ENCODE measurements around the gene LPAR5. TPM values are rescaled to one million over a fixed set of nuclear protein-coding genes. Genes with fewer than 3 reads are reported as not detected.
A peak's percentile ranks its signal among the peaks of the same experiment; 100 is the strongest.

The LPAR5 gene
- total RNA-seq, 2 donors from 2014 or later: 2.9 to 8.1 TPM

DNA sequence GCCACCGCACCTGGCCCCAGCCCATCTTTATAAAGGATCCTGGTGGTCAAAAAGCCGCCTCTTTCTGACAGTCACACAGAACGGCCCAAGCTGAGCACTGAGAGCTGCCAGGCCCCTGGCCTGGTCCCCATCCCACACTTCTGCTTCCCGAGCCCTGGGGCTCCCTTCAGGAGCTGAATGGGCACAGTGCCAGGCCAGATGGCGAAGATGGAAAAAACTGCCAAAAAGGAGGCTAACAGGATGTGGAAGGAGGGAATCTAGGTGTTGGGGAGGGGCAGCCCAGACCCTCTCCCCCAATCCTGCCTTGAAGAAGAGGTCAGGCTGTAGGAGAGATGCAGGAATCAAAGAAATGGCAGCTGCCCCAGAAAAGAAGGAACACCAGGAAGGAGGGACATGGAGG is 5.0 kb downstream of the LPAR5 start:
- Mint-ChIP-seq H3K4me1 (peaks cover 35% of the 10 kb centered on the region), H3K36me3 (ENCODE audit: low read depth) (no peaks in the 10 kb centered on the region), H3K4me3 (peak overlapping the region; percentile 91), H3K27me3 (no peaks in the 10 kb centered on the region), H3K27ac (peak overlapping the region; percentile 47)
- ATAC-seq (no peak), DNase-seq (no peak)
- H3K9me3 ChIP-seq (ENCODE audit: control insufficient read depth, low read length, poor library complexity, severe bottlenecking): no peaks in the 10 kb centered on the region

GRCh38 chr12:6627616-6628015 is 8.1 kb downstream of the LPAR5 start:
- Mint-ChIP-seq H3K27me3 (no peaks in the 10 kb centered on the region), H3K27ac (peak overlapping the region; percentile 95), H3K4me3 (peak overlapping the region; percentile 93), H3K36me3 (ENCODE audit: low read depth) (no peaks in the 10 kb centered on the region), H3K4me1 (peaks cover 27% of the 10 kb centered on the region)
- DNase-seq: peak in 1 of 3 donors; percentile 39
- no peaks in the 10 kb centered on the region for H3K9me3 ChIP-seq (ENCODE audit: control insufficient read depth, low read length, poor library complexity, severe bottlenecking)
- ATAC-seq: peak; percentile 87

DNA sequence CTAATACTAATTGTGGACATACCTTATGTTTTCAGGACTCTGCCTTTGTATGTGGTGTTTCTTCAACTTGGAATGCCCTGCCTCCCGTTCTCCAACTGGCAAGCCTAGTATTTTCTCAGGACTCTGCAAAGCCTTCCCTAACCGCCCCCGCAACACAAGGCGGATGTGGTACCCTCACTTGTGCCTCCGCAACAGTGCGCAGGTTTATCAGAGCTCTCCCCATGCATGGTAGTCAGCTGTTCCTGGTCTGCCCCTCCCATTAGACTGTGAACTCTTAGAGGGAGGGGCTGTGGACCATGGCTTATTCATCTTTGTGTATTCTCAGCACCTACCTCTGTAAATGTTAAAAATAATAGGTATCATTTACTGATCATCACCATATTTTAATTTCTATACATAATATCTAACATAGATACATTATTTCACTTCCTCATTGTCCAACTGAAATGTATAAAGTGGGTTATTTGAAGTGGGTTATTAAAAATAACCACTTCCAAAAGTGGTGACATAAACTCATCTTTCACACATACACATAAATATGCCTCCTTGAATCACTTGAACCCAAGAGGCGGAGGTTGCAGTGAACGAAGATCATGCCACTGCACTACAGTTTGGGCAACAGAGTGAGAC is 9.0 kb downstream of the LPAR5 start:
- no peaks in the 10 kb centered on the region for H3K27me3 Mint-ChIP-seq
- DNase-seq (no peak), ATAC-seq (peak; percentile 26)

GRCh38 chr12:6620885-6621274 is 14.9 kb downstream of the LPAR5 start:
- H3K27me3 Mint-ChIP-seq: no peaks in the 10 kb centered on the region
- H3K4me1 Mint-ChIP-seq: peaks cover 16% of the 10 kb centered on the region
- no peak overlapping the region for H3K27ac Mint-ChIP-seq
- peak overlapping the region; percentile 77 for H3K4me3 Mint-ChIP-seq
- no peaks in the 10 kb centered on the region for H3K9me3 ChIP-seq (ENCODE audit: control insufficient read depth, low read length, poor library complexity, severe bottlenecking)
- no peaks in the 10 kb centered on the region for H3K36me3 Mint-ChIP-seq (ENCODE audit: low read depth)
- DNase-seq (no peak), ATAC-seq (no peak)

More for the DNA sequence above, 9.0 kb downstream of the LPAR5 start:
- Mint-ChIP-seq H3K27ac (peak overlapping the region; percentile 95), H3K4me1 (peaks cover 20% of the 10 kb centered on the region), H3K36me3 (ENCODE audit: low read depth) (no peaks in the 10 kb centered on the region), H3K4me3 (peak overlapping the region; percentile 62)
- no peaks in the 10 kb centered on the region for H3K9me3 ChIP-seq (ENCODE audit: control insufficient read depth, low read length, poor library complexity, severe bottlenecking)

DNA sequence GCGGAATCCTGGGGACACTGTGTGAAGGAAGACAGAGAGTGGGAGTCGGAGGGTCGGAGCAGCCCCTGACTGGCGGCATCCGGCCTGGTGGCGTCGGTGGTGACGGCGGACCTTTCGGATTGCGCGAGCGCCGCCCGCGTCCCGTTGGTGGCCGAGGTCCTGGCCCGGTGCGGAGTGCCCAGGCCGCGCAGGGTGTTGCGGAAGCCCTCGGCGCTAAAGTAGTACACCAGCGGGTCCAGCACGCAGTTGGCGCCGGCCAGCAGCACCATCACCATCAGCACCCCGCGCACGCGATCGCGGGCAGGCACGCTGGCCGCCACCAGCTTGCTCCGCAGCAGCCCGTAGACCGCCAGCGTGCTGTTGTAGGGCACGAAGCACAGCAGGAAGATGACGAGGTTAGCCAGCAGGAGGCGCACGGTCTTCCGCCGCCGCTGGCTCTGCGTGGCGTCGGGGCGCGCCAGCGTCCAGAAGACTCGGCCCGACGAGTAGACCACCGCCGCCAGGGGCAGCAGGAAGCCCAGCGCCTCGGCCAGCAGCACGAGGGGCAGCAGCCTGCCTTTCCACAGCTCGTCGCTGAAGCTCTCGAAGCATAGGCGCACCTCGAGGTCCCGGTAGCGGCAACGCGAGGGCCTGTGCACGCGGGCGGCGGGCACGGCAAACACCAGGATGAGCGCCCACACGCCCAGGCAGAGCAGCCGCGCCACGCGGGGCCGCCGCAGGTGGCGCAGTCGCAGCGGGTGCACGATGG is 15.4 kb downstream of the LPAR5 start:
- ATAC-seq (peak; percentile 82), DNase-seq (peak; percentile 37 to 45 (median 45))
- H3K9me3 ChIP-seq (ENCODE audit: control insufficient read depth, low read length, poor library complexity, severe bottlenecking): no peaks in the 10 kb centered on the region
- H3K27ac Mint-ChIP-seq: peak overlapping the region; percentile 6
- H3K4me3 Mint-ChIP-seq: peak overlapping the region; percentile 77
- H3K36me3 Mint-ChIP-seq (ENCODE audit: low read depth): no peaks in the 10 kb centered on the region
- H3K27me3 Mint-ChIP-seq: no peaks in the 10 kb centered on the region
- H3K4me1 Mint-ChIP-seq: peaks cover 17% of the 10 kb centered on the region

GRCh38 chr12:6618483-6619225 is 17.1 kb downstream of the LPAR5 start:
- Mint-ChIP-seq H3K27ac (peak overlapping the region; percentile 80), H3K4me3 (no peak overlapping the region)

DNA sequence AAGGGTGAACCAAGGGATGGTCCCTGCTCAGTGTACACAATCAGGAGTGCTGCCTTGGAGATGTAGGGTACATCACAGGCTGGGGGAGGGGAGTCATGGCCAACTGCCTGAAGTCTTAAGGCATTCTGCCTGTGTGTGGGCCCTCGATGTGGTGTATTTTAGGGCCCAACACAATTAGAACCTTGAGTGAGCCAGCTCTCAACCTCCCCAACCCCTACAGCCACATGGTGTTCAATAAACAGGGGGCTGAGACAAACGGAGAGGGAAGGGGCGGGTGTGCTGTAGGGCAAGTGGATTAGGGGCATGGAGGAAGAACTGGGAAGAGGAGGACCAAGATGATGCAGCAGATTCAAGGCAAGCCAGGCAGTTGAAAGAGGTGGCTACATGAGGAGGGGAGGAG is 20.0 kb downstream of the LPAR5 start:
- H3K36me3 Mint-ChIP-seq (ENCODE audit: low read depth): no peaks in the 10 kb centered on the region
- no peak overlapping the region for H3K4me3 Mint-ChIP-seq
- no peaks in the 10 kb centered on the region for H3K27me3 Mint-ChIP-seq
- DNase-seq: no peak
- peaks cover 38% of the 10 kb centered on the region for H3K4me1 Mint-ChIP-seq
- ATAC-seq: no peak
- no peak overlapping the region for H3K27ac Mint-ChIP-seq
- no peaks in the 10 kb centered on the region for H3K9me3 ChIP-seq (ENCODE audit: control insufficient read depth, low read length, poor library complexity, severe bottlenecking)

More at GRCh38 chr12:6618483-6619225, 17.1 kb downstream of the LPAR5 start:
- no peaks in the 10 kb centered on the region for H3K9me3 ChIP-seq (ENCODE audit: control insufficient read depth, low read length, poor library complexity, severe bottlenecking)
- ATAC-seq: no peak
- Mint-ChIP-seq H3K4me1 (peaks cover 17% of the 10 kb centered on the region), H3K27me3 (no peaks in the 10 kb centered on the region), H3K36me3 (ENCODE audit: low read depth) (no peaks in the 10 kb centered on the region)
- no peak for DNase-seq

- peak overlapping the region; percentile 73 for H3K4me3 Mint-ChIP-seq
Measured at GRCh38 chr12:6614513-6615172, 21.1 kb downstream of the LPAR5 start.

DNA sequence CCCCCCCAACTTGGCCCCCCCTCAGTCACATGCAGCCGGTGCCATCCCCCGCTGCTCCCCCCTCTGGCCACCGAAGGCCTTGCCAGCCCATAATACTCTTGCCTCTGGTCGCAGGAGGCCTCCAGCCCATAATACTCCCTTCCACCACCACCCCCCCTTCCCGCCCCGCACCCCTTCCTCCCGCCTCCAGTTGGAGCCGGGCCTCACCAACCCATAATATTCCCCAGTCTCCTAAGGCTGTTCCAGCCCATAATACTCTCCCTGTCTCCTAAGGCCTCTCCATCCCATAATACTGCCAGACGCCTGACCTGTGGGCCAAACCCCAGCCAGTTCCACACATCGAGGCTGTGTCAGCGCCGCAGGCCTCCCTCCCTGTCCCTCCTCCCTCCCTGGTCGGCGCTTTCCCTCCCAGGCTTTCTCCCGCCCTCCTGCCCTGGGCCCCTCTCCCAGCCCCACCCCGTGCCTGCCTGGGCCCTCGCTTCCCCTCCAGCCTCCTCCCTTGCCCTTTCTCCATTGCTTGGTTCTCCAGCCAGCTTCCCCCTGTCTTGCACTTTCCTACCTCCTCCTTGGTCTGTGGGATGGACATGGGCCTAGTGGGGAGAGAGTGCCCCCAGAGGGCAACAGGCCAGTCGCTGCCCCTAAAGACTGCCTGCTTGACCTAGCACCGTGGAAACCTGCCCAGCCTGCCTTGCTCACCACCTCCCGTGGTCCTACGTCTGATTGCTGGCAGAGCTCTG is 21.8 kb downstream of the LPAR5 start:
- Mint-ChIP-seq H3K27me3 (no peaks in the 10 kb centered on the region), H3K36me3 (ENCODE audit: low read depth) (no peaks in the 10 kb centered on the region), H3K4me3 (peak overlapping the region; percentile 73), H3K27ac (peak overlapping the region; percentile 70), H3K4me1 (peaks cover 34% of the 10 kb centered on the region)
- no peak for DNase-seq
- ATAC-seq: peak; percentile 52
- H3K9me3 ChIP-seq (ENCODE audit: control insufficient read depth, low read length, poor library complexity, severe bottlenecking): no peaks in the 10 kb centered on the region

More at GRCh38 chr12:6614513-6615172, 21.1 kb downstream of the LPAR5 start:
- H3K9me3 ChIP-seq (ENCODE audit: control insufficient read depth, low read length, poor library complexity, severe bottlenecking): no peaks in the 10 kb centered on the region
- DNase-seq (no peak), ATAC-seq (no peak)
- no peaks in the 10 kb centered on the region for H3K36me3 Mint-ChIP-seq (ENCODE audit: low read depth)
- H3K27ac Mint-ChIP-seq: peak overlapping the region; percentile 70
- H3K4me1 Mint-ChIP-seq: peaks cover 37% of the 10 kb centered on the region
- no peaks in the 10 kb centered on the region for H3K27me3 Mint-ChIP-seq

GRCh38 chr12:6613015-6613775 is 22.6 kb downstream of the LPAR5 start:
- H3K9me3 ChIP-seq (ENCODE audit: control insufficient read depth, low read length, poor library complexity, severe bottlenecking): no peaks in the 10 kb centered on the region
- Mint-ChIP-seq H3K36me3 (ENCODE audit: low read depth) (no peaks in the 10 kb centered on the region), H3K4me3 (peak overlapping the region; percentile 76), H3K4me1 (peaks cover 34% of the 10 kb centered on the region), H3K27me3 (no peaks in the 10 kb centered on the region), H3K27ac (no peak overlapping the region)
- DNase-seq: no peak
- ATAC-seq: peak; percentile 2

GRCh38 chr12:6612652-6613014 is 23.1 kb downstream of the LPAR5 start:
- Mint-ChIP-seq H3K4me3 (peak overlapping the region; percentile 76), H3K27ac (no peak overlapping the region), H3K4me1 (peaks cover 30% of the 10 kb centered on the region), H3K36me3 (ENCODE audit: low read depth) (no peaks in the 10 kb centered on the region), H3K27me3 (no peaks in the 10 kb centered on the region)
- H3K9me3 ChIP-seq (ENCODE audit: control insufficient read depth, low read length, poor library complexity, severe bottlenecking): no peaks in the 10 kb centered on the region
- ATAC-seq: no peak
- DNase-seq: no peak

GRCh38 chr12:6612247-6612646 is 23.5 kb downstream of the LPAR5 start:
- H3K36me3 Mint-ChIP-seq (ENCODE audit: low read depth): no peaks in the 10 kb centered on the region
- H3K27ac Mint-ChIP-seq: no peak overlapping the region
- ATAC-seq (no peak), DNase-seq (no peak)
- peak overlapping the region; percentile 76 for H3K4me3 Mint-ChIP-seq
- no peaks in the 10 kb centered on the region for H3K27me3 Mint-ChIP-seq
- no peaks in the 10 kb centered on the region for H3K9me3 ChIP-seq (ENCODE audit: control insufficient read depth, low read length, poor library complexity, severe bottlenecking)
- peaks cover 30% of the 10 kb centered on the region for H3K4me1 Mint-ChIP-seq

Measured in T-helper 17 cell (primary cell).